MCF 10A (cell line): ENCODE results near the gene UBE4A. TPM values are rescaled to one million over a fixed set of nuclear protein-coding genes. Genes with fewer than 3 reads are reported as not detected.

Source experiments
- BruUV-seq: library from RNA; stranded (reverse); fragments of 400-500 nt; replicated peaks from 2 replicates; lab custom pipeline; 2021; lab: Mats Ljungman, UMichigan
- CTCF ChIA-PET: fragments of 300-600 bp; sonication (Branson Sonifier 250); formaldehyde crosslinking; extraction: SDS; loops from one replicate; lab custom pipeline; 2021; ENCODE audit warnings: antibody characterized with exemption, inconsistent platforms; lab: Yijun Ruan, JAX
- POLR2A ChIA-PET: fragments of 300-600, 350-650 bp; sonication (Branson Sonifier 250); formaldehyde crosslinking; extraction: SDS; loops from one replicate; lab custom pipeline; 2020; ENCODE audit warnings: antibody characterized with exemption, inconsistent platforms; lab: Yijun Ruan, JAX
- DNase-seq: peaks from one replicate; pipeline ENCODE4 v3.0.0-alpha.2; 2018; ENCODE audit not compliant: unreplicated experiment
- H3K27ac Mint-ChIP-seq: one replicate; pipeline ENCODE4 v1.8.0; 2022; ENCODE audit warnings: mild to moderate bottlenecking, low read depth, mixed read lengths; ENCODE audit not compliant: unreplicated experiment
- H3K27me3 Mint-ChIP-seq: one replicate; pipeline ENCODE4 v1.8.0; 2022; ENCODE audit warnings: mixed read lengths; ENCODE audit not compliant: insufficient read depth, unreplicated experiment
- H3K36me3 Mint-ChIP-seq: one replicate; pipeline ENCODE4 v1.8.0; 2022; ENCODE audit warnings: mild to moderate bottlenecking, moderate library complexity, mixed read lengths; ENCODE audit not compliant: insufficient read depth, unreplicated experiment
- H3K4me1 Mint-ChIP-seq: one replicate; pipeline ENCODE4 v1.8.0; 2022; ENCODE audit warnings: mixed read lengths; ENCODE audit not compliant: insufficient read depth, unreplicated experiment
- H3K4me3 Mint-ChIP-seq: one replicate; pipeline ENCODE4 v1.8.0; 2022; ENCODE audit warnings: mild to moderate bottlenecking, moderate library complexity, mixed read lengths; ENCODE audit not compliant: unreplicated experiment
- H3K9me3 Mint-ChIP-seq: one replicate; pipeline ENCODE4 v1.8.0; 2022; ENCODE audit warnings: mixed read lengths; ENCODE audit not compliant: unreplicated experiment
- CTCF ChIP-seq: fragments of 200-600 bp; IDR thresholded peaks from one replicate; pipeline ENCODE4 v1.8.0; 2022; ENCODE audit warnings: antibody characterized with exemption, mild to moderate bottlenecking; ENCODE audit not compliant: unreplicated experiment
- intact Hi-C: fragments of 100-400 bp; cut with micrococcal nuclease; formaldehyde crosslinking; loops from 2 replicates; pipeline ENCODE4 v1.14.1; 2022
- total RNA-seq: library from RNA; stranded (reverse); gene quantifications from 2 replicates; pipeline ENCODE4 v1.2.3, GENCODE V29; 2022

Gene UBE4A
- total RNA-seq, 1 experiment from 2014 or later = 41.0 TPM

DNA sequence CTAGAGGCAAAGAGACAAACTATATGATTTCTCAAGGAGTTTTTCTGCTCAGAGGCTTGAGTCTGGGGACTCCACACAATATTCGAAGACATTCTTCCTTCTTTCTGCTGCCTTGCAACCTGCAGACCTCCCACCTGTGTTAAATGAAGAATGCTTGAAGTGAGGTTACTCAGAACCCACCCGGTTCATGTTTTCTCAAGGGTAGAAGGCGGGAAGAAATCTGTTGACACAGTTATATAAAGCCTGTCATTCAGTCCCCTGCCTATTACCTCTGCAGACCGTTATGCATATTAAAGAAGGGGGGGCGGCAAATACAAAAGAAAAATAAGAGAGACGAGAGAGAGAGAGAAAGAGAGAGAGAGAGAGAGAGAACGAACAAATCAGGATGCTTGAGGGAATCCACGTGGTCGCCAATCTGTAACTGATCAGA lies 74.7 kb downstream of the UBE4A start:
- Mint-ChIP-seq H3K4me1 (peaks cover 27% of the 10 kb centered on the region), H3K9me3 (no peaks in the 10 kb centered on the region), H3K27me3 (no peaks in the 10 kb centered on the region), H3K36me3 (no peaks in the 10 kb centered on the region), H3K27ac (no peak overlapping the region), H3K4me3 (peak overlapping the region; percentile 96)
- no peak for TF ChIP-seq CTCF
- intact Hi-C loops = no loop called here
- ChIA-PET CTCF (no interaction called here), POLR2A (interaction anchor here (1.6 to 3.0 kb wide), 3 partner anchors 9 to 596 kb away, joined by 3 to 78 read pairs (median 38); partner anchors contain the start of genes ATP5MG and SLC37A4)
- no TSS peak for BruUV-seq
- DNase-seq = no peak

- Mint-ChIP-seq H3K27me3 (no peaks in the 10 kb centered on the region), H3K9me3 (no peaks in the 10 kb centered on the region), H3K36me3 (no peaks in the 10 kb centered on the region), H3K4me3 (peak overlapping the region; percentile 96), H3K4me1 (peaks cover 28% of the 10 kb centered on the region), H3K27ac (peak overlapping the region; percentile 67)
- intact Hi-C loops = no loop called here
- no peak for TF ChIP-seq CTCF
- ChIA-PET CTCF (interaction anchor here (1.0 to 1.2 kb wide), 2 partner anchors 10 to 33 kb away, joined by 3 to 6 read pairs; no protein-coding TSS in a partner anchor), POLR2A (interaction anchor here (0.6 to 3.0 kb wide), 20 partner anchors 9 to 633 kb away, joined by 3 to 78 read pairs (median 4); partner anchors contain the start of genes ATP5MG, MPZL2, SLC37A4 and UBE4A)
- DNase-seq = no peak
- no TSS peak for BruUV-seq
Measured at GRCh38 chr11:118434553-118435289, 75.3 kb downstream of the UBE4A start.

DNA sequence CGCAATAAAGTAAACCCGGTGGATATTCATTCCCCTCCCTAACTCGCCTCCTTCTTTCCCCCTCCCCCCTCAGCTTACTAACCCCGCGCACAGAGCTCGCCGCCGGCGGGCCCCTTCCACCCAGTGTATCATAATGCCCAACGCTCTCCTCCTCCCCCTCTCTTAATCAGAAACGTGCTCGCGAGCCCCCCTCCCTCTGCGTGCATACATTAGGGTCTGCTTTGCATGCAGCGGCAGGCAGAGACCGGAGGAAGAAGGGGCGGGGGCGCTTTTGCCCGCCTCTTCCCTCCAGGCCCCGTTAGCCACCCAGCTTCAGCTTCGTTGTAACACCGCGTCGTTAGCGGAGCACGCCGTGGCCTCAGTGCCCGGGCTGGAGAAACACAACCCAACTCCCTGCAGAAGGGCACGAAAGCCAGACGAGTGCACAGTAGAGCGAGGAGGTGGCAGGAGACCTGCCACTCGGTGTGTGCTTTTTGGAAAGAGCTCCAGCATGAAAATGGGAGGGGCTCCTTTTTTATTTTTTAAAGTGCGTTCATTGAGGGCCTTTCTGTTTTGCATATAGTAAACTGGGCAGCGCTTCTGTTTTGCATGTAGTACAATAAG lies 76.0 kb downstream of the UBE4A start:
- intact Hi-C loops = no loop called here
- Mint-ChIP-seq H3K4me1 (peaks cover 35% of the 10 kb centered on the region), H3K9me3 (no peaks in the 10 kb centered on the region), H3K36me3 (no peaks in the 10 kb centered on the region), H3K27me3 (no peaks in the 10 kb centered on the region), H3K4me3 (peak overlapping the region; percentile 96), H3K27ac (peak overlapping the region; percentile 67)
- POLR2A ChIA-PET = interaction anchor here (0.6 to 3.0 kb wide), 24 partner anchors 9 to 1010 kb away, joined by 3 to 78 read pairs (median 4); partner anchors contain the start of genes ATP5MG, MPZL2, SLC37A4 and UBE4A
- CTCF ChIA-PET = interaction anchor here (0.6 to 1.2 kb wide), 5 partner anchors 10 to 55 kb away, joined by 3 to 6 read pairs (median 3); no protein-coding TSS in a partner anchor
- DNase-seq = no peak
- no TSS peak for BruUV-seq
- TF ChIP-seq CTCF = no peak
